Endodermal cell (in vitro differentiated cells): ENCODE measurements around the gene GLDN. TPM values are rescaled to one million over a fixed set of nuclear protein-coding genes. Genes with fewer than 3 reads are reported as not detected.

ENCODE experiments used
- DNase-seq: peaks from one replicate; pipeline ENCODE4 v3.0.0-alpha.2; 2017
- H3K27ac ChIP-seq: 2 replicates; pipeline ENCODE4 v1.5.1; 2013; ENCODE audit warnings: mild to moderate bottlenecking, low read depth, low read length, moderate library complexity
- H3K27me3 ChIP-seq: 2 replicates; pipeline ENCODE4 v1.6.1; 2013; ENCODE audit warnings: mild to moderate bottlenecking, low read length, moderate library complexity; ENCODE audit not compliant: insufficient read depth, control insufficient read depth, poor library complexity, severe bottlenecking
- H3K36me3 ChIP-seq: 2 replicates; pipeline ENCODE4 v1.7.0; 2013; ENCODE audit warnings: mild to moderate bottlenecking, low read length, moderate library complexity; ENCODE audit not compliant: control insufficient read depth, insufficient read depth
- H3K4me1 ChIP-seq: one replicate; pipeline ENCODE4 v1.7.0; 2013; ENCODE audit warnings: low read length; ENCODE audit not compliant: control insufficient read depth, insufficient read depth
- H3K4me3 ChIP-seq: 2 replicates; pipeline ENCODE4 v1.5.1; 2013; ENCODE audit warnings: mild to moderate bottlenecking, low read length, moderate library complexity
- H3K9ac ChIP-seq: 2 replicates; pipeline ENCODE4 v1.6.1; 2013; ENCODE audit warnings: mild to moderate bottlenecking, low read length, moderate library complexity; ENCODE audit not compliant: poor library complexity, severe bottlenecking; ENCODE audit errors: extremely low read depth
- H3K9me3 ChIP-seq: 2 replicates; pipeline ENCODE4 v1.6.1; 2013; ENCODE audit warnings: mild to moderate bottlenecking, low read length, moderate library complexity; ENCODE audit not compliant: control insufficient read depth
- H3K27ac Mint-ChIP-seq: 2 replicates; pipeline ENCODE4 v1.8.0; 2020; ENCODE audit warnings: mixed read lengths
- H3K27me3 Mint-ChIP-seq: 2 replicates; pipeline ENCODE4 v1.8.0; 2021; ENCODE audit warnings: mild to moderate bottlenecking, mixed read lengths; ENCODE audit not compliant: insufficient read depth
- H3K36me3 Mint-ChIP-seq: 2 replicates; pipeline ENCODE4 v1.8.0; 2020; ENCODE audit warnings: low read depth, mixed read lengths
- H3K4me1 Mint-ChIP-seq: 2 replicates; pipeline ENCODE4 v1.8.0; 2020; ENCODE audit warnings: mixed read lengths
- H3K4me3 Mint-ChIP-seq: 2 replicates; pipeline ENCODE4 v1.8.0; 2020; ENCODE audit warnings: mild to moderate bottlenecking, moderate library complexity, mixed read lengths
- H3K9me3 Mint-ChIP-seq: 2 replicates; pipeline ENCODE4 v1.8.0; 2020; ENCODE audit warnings: mild to moderate bottlenecking, mixed read lengths
- WGBS, 2 experiments: methylation state at CpG; one replicate each; pipeline versions ENCODE4 v1.1.5 to v1.1.7; 2013; ENCODE audit warnings: missing lambda C conversion rate in 2 of 2, mixed read lengths in 1 of 2; ENCODE audit not compliant: insufficient coverage in 1 of 2, insufficient read length in 1 of 2; 5-methylcytosine and 5-hydroxymethylcytosine counted together
- total RNA-seq, 2 donors: library from RNA; stranded (reverse); fragmentation: NEBNext Ultra II Directional in 1 of 2; extraction: Animal tissue kit (Norgen Biotek cat#: 25700) in 1 of 2; gene quantifications; 2 replicates in 1 of 2; 3 replicates in 1 of 2; pipeline ENCODE4 v1.2.1, GENCODE V29; 2021
- TF ChIP-seq, protein P1 (sequence below): fragments of 200-600 bp; sonication (generic); conservative IDR thresholded peaks from 2 replicates; pipeline ENCODE4 v1.5.0; 2021; ENCODE audit warnings: antibody characterized with exemption, mild to moderate bottlenecking

Gene GLDN
- total RNA-seq, 2 donors from 2014 or later, result 0.62 to 1.7 TPM

- H3K4me1 ChIP-seq, result peaks cover 2% of the 10 kb centered on the region
- H3K27ac ChIP-seq, result no peak overlapping the region
- H3K36me3 Mint-ChIP-seq, result no peaks in the 10 kb centered on the region
- H3K27ac Mint-ChIP-seq, result no peak overlapping the region
- H3K9me3 Mint-ChIP-seq, result peaks cover 20% of the 10 kb centered on the region
- H3K27me3 ChIP-seq, result no peaks in the 10 kb centered on the region
- peaks cover 3% of the 10 kb centered on the region for H3K27me3 Mint-ChIP-seq
- peaks cover 30% of the 10 kb centered on the region for H3K9me3 ChIP-seq
- DNase-seq, result no peak
- H3K9ac ChIP-seq, result no peak overlapping the region
- TF ChIP-seq, protein P1, sequence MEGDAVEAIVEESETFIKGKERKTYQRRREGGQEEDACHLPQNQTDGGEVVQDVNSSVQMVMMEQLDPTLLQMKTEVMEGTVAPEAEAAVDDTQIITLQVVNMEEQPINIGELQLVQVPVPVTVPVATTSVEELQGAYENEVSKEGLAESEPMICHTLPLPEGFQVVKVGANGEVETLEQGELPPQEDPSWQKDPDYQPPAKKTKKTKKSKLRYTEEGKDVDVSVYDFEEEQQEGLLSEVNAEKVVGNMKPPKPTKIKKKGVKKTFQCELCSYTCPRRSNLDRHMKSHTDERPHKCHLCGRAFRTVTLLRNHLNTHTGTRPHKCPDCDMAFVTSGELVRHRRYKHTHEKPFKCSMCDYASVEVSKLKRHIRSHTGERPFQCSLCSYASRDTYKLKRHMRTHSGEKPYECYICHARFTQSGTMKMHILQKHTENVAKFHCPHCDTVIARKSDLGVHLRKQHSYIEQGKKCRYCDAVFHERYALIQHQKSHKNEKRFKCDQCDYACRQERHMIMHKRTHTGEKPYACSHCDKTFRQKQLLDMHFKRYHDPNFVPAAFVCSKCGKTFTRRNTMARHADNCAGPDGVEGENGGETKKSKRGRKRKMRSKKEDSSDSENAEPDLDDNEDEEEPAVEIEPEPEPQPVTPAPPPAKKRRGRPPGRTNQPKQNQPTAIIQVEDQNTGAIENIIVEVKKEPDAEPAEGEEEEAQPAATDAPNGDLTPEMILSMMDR, result no peak
- H3K4me1 Mint-ChIP-seq, result peaks cover 9% of the 10 kb centered on the region
- H3K4me3 ChIP-seq, result no peak overlapping the region
- no peaks in the 10 kb centered on the region for H3K36me3 ChIP-seq
- no peak overlapping the region for H3K4me3 Mint-ChIP-seq
- WGBS, 2 experiments, result no CpG with 5 or more reads among the region's 1 CpG
Observed at GRCh38 chr15:51425517-51426040, 84.1 kb downstream of the GLDN start.

GRCh38 chr15:51438526-51438925 lies 97.1 kb downstream of the GLDN start:
- Mint-ChIP-seq H3K4me3 (no peak overlapping the region), H3K27me3 (peaks cover 19% of the 10 kb centered on the region), H3K36me3 (no peaks in the 10 kb centered on the region), H3K9me3 (peaks cover 4% of the 10 kb centered on the region), H3K27ac (no peak overlapping the region), H3K4me1 (no peaks in the 10 kb centered on the region)
- 86% methylated on average over 2 of the region's 2 CpGs; no CpG with 5 or more reads in 1 of the 2 experiments for WGBS, 2 experiments
- Histone ChIP-seq H3K4me1 (no peaks in the 10 kb centered on the region), H3K36me3 (no peaks in the 10 kb centered on the region), H3K9me3 (no peaks in the 10 kb centered on the region), H3K27ac (no peak overlapping the region), H3K9ac (no peak overlapping the region), H3K4me3 (no peak overlapping the region), H3K27me3 (no peaks in the 10 kb centered on the region)
- no peak for DNase-seq
- TF ChIP-seq, protein P1, result no peak

DNA sequence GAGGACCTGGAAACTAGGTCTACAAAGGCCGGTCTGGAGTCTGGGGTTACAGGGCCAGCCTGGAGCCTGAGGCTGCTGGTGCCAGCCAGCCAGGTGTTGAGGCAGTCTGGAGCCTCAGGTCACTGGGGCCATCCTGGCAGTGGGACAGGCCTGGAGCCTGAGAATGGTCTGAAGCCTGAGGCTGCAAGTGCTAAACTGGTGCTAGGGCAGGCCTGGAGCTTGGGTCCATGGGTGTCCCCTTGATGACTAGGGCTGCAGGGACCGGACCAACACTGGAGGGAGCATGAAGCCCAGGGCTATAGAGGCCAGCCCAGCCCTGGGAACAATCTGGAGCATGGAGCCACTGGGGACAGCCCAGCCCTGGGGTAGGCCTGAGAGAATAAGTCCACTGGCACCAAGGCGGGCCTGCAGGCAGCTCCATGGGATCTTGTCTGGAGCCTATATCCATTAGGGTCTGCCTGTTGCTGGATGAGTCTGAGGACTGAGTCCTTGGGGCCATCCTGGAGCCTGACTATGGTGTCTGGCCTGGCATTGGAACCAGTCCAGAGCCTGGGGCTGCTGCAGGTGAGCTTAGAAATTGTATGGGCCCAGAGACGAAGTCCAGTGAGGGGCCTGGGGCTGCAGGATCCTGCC lies 101.9 kb downstream of the GLDN start:
- 71 to 97% methylated on average over 1 to 4 of the region's 4 CpGs for WGBS, 2 experiments
- Histone ChIP-seq H3K9me3 (no peaks in the 10 kb centered on the region), H3K4me3 (no peak overlapping the region), H3K4me1 (peaks cover 4% of the 10 kb centered on the region), H3K9ac (no peak overlapping the region), H3K36me3 (peaks cover 2% of the 10 kb centered on the region), H3K27ac (no peak overlapping the region), H3K27me3 (no peaks in the 10 kb centered on the region)
- TF ChIP-seq, protein P1, result no peak
- no peak for DNase-seq
- Mint-ChIP-seq H3K4me3 (no peak overlapping the region), H3K9me3 (no peaks in the 10 kb centered on the region), H3K4me1 (peaks cover 13% of the 10 kb centered on the region), H3K36me3 (peaks cover 3% of the 10 kb centered on the region), H3K27me3 (peaks cover 4% of the 10 kb centered on the region), H3K27ac (no peak overlapping the region)
